ENCODE results near the gene PLA2G4B. TPM values are rescaled to one million over a fixed set of nuclear protein-coding genes. Genes with fewer than 3 reads are reported as not detected.

Gene PLA2G4B
- total RNA-seq, 2 experiments from 2014 or later, result 21.5 to 26.0 TPM

DNA sequence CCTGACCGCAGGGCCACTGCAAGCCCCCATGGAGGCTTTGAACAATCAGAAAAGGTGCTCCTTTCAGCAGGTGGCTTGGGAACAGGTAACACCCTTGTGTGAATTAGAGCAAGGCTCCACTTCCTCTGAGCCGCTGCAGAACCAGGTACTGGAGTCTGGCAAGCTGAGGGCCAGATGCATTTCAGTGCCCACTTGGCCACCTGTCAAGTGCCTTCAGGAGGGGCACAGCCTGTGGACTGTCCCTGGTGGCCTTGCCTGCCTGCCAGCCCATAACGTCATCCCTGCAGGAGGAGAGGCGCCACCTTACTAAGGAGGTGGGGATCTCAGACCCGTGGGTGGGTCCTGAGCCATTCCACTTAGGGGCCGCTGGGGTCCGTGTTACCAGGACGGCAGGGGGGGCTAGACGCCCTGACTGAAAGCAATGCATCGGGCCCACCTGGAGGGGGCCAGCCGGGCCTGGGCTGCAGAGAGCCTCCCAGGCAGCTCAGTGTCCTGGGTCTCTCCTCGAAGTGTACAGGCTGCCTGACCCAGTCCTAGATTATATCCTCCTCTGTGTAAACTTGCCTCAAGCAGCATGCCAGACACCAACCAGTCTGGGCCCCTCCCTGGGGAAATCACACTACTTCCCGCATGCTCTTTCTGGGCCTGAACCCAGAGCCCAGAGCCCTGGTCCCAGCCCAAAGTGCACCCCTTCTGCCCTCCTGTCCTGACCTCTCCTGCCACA lies 39.1 kb downstream of the PLA2G4B start:
- Mint-ChIP-seq H3K4me3 (no peak overlapping the region), H3K36me3 (no peaks in the 10 kb centered on the region), H3K4me1 (no peaks in the 10 kb centered on the region), H3K27me3 (peaks cover 13% of the 10 kb centered on the region), H3K9me3 (no peaks in the 10 kb centered on the region), H3K27ac (no peak overlapping the region)
- ATAC-seq (ENCODE audit: low read depth) (no peak), DNase-seq (no peak)
- POLR2A ChIA-PET, result no interaction called here

DNA sequence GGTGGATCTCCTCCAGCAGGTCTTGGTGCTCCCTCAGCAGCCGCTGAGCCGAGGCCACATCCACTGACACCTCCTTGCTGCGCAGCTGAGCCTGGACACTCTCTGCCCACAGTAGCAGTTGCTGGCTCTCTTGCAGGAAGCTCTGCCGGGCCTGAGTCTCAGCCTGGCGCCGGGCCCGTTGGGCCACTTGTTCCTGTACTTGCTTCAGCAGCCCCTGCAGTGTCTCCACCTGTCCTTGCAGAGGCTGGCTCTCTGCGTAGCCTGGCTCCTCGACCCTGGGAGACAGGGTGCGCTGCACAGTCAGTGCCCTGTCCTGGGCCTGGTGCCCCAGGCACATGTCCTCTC lies 39.7 kb downstream of the PLA2G4B start:
- H3K27ac Mint-ChIP-seq, result no peak overlapping the region

DNA sequence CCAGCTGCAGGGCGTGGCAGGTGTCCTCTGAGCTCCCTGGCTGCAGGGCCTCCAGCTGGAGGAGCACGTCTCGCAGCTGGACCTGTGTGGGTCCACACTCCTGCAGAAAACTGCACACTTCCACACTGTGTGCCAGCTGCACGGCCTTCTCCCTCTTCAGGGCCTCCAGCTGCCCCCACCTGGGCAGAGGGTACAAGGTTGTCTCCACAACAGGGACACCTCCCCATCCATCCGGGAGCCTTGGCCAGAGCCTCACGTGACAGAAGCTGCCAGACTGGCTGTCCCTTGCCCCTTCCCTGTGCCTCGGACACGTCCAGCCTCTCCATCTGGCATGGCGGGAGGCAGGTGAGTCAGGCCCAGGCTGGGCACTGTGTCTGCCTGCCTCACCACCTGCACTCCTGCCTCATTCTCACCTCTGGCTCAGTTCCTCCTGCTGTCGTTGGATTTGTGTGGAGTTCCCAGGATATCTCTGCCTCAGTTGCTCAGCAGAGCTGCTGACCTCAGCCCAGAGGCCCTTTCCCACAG lies 40.7 kb downstream of the PLA2G4B start:
- Mint-ChIP-seq H3K36me3 (no peaks in the 10 kb centered on the region), H3K4me1 (no peaks in the 10 kb centered on the region), H3K27ac (no peak overlapping the region), H3K27me3 (peaks cover 13% of the 10 kb centered on the region), H3K4me3 (no peak overlapping the region), H3K9me3 (no peaks in the 10 kb centered on the region)
- POLR2A ChIA-PET, result interaction anchor here (1.2 kb wide), 1 partner anchor 15 kb away, joined by 3 read pairs; no protein-coding TSS in a partner anchor
- no peak for ATAC-seq (ENCODE audit: low read depth)
- no peak for DNase-seq

More for the DNA sequence above, 39.7 kb downstream of the PLA2G4B start:
- H3K36me3 Mint-ChIP-seq, result no peaks in the 10 kb centered on the region
- no peak overlapping the region for H3K4me3 Mint-ChIP-seq
- H3K9me3 Mint-ChIP-seq, result no peaks in the 10 kb centered on the region
- H3K4me1 Mint-ChIP-seq, result no peaks in the 10 kb centered on the region
- POLR2A ChIA-PET, result no interaction called here
- DNase-seq (no peak), ATAC-seq (ENCODE audit: low read depth) (no peak)
- peaks cover 13% of the 10 kb centered on the region for H3K27me3 Mint-ChIP-seq

- H3K27me3 Mint-ChIP-seq, result peaks cover 13% of the 10 kb centered on the region
- H3K4me3 Mint-ChIP-seq, result no peak overlapping the region
- no peaks in the 10 kb centered on the region for H3K9me3 Mint-ChIP-seq
- H3K4me1 Mint-ChIP-seq, result peaks cover under 1% of the 10 kb centered on the region
- POLR2A ChIA-PET, result interaction anchor here (1.0 to 1.9 kb wide), 5 partner anchors 10 to 49 kb away, joined by 3 to 5 read pairs (median 4); partner anchors contain the start of gene SPTBN5
- no peak overlapping the region for H3K27ac Mint-ChIP-seq
- H3K36me3 Mint-ChIP-seq, result no peaks in the 10 kb centered on the region
- no peak for ATAC-seq (ENCODE audit: low read depth)
- DNase-seq, result no peak
Observed at GRCh38 chr15:41880156-41880877, 41.7 kb downstream of the PLA2G4B start.

GRCh38 chr15:41881086-41881485 lies 42.4 kb downstream of the PLA2G4B start:
- DNase-seq (no peak), ATAC-seq (ENCODE audit: low read depth) (no peak)
- no peak overlapping the region for H3K4me3 Mint-ChIP-seq
- H3K27me3 Mint-ChIP-seq, result peaks cover 13% of the 10 kb centered on the region
- POLR2A ChIA-PET, result interaction anchor here (1.0 to 1.9 kb wide), 4 partner anchors 11 to 50 kb away, joined by 3 to 5 read pairs (median 4); partner anchors contain the start of gene SPTBN5
- H3K4me1 Mint-ChIP-seq, result peaks cover 2% of the 10 kb centered on the region
- no peaks in the 10 kb centered on the region for H3K36me3 Mint-ChIP-seq
- H3K27ac Mint-ChIP-seq, result no peak overlapping the region
- H3K9me3 Mint-ChIP-seq, result no peaks in the 10 kb centered on the region

- H3K9me3 Mint-ChIP-seq, result no peaks in the 10 kb centered on the region
- H3K4me1 Mint-ChIP-seq, result peaks cover 2% of the 10 kb centered on the region
- DNase-seq (no peak), ATAC-seq (ENCODE audit: low read depth) (no peak)
- peaks cover 13% of the 10 kb centered on the region for H3K27me3 Mint-ChIP-seq
- H3K4me3 Mint-ChIP-seq, result no peak overlapping the region
- H3K27ac Mint-ChIP-seq, result no peak overlapping the region
- POLR2A ChIA-PET, result interaction anchor here (1.2 to 1.9 kb wide), 3 partner anchors 11 to 50 kb away, joined by 4 to 5 read pairs (median 4); no protein-coding TSS in a partner anchor
- H3K36me3 Mint-ChIP-seq, result no peaks in the 10 kb centered on the region
Observed at GRCh38 chr15:41881550-41881919, 42.9 kb downstream of the PLA2G4B start.

DNA sequence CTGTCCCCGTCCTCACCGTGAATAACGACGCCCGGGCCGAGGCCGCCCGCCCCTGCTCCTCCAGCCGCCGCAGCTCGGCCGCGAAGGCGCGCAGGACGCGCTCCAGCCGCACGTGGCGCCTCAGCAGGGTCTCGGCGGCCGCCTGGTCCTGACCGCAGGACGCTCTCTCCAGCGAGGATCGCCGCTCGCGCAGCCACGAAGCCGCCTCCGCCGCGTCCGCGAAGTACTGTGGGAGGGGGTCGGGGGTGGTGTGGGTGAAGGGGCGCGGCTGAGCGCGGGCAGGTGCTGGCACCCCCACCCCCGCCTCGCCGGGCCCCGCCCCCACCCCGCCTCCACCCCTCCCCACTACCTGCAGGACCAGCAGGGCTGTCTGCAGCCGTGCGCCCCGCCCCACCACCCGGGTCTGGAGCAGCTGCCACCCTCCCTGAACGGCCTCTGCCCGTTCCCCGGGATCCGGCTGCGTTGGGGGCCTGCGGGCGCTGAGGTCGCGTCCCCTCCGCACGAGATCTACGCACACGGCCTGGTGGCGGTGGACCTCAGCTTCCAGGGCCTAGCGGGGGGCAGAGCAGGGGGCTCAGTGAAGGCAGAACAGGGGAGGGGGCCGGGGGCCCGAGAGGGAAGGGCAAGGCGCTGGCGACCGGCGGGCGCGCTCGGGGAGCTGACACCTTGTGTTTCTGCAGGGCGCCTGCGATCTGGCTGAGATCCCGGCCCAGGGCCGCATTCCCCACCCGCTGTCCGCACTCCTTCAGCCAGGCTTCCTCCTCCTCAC lies 43.5 kb downstream of the PLA2G4B start:
- no peak for ATAC-seq (ENCODE audit: low read depth)
- H3K4me3 Mint-ChIP-seq, result no peak overlapping the region
- POLR2A ChIA-PET, result interaction anchor here (1.2 to 1.5 kb wide), 2 partner anchors 13 kb away, joined by 4 to 5 read pairs; no protein-coding TSS in a partner anchor

DNA sequence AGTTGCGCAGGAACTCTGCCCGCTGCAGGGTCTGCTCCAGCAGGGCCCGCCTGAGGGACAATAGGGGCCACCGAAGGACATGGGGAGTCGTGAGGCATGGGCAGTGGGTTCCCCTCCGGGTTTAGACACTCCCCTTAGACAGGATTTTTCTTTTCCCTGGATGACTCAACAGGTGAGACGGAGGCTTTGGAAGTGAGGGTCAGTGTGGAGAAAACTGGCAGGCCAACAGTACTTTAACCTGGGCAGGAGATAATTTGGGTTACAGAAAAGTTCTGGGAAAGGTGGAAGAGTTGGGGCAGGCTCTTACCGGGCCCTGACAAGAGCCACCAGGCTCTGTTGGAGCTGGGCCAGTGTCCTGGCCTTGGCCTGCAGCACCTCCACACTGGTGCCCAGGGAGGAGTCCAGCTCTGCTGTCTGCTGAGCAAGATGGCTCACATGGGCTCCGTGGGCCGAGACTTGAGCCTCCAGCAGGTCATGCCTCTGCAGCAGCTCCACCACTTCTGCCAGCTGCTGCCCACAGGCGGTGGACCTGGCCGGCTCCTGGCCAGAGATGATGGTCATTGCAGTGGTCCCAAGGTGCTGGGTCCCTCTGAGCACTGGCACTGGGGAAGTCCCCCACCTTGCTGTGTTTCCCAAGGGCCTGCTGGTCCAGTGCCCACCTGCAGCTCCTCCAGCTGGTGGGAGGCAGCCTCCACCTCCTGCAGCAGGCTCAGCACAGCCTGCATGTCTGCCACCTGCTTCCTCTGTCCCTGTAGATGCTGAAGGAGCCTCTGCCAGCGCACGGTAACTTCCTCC lies 44.2 kb downstream of the PLA2G4B start:
- POLR2A ChIA-PET, result interaction anchor here (1.2 kb wide), 1 partner anchor 12 kb away, joined by 4 read pairs; no protein-coding TSS in a partner anchor
- H3K36me3 Mint-ChIP-seq, result no peaks in the 10 kb centered on the region
- H3K27ac Mint-ChIP-seq, result no peak overlapping the region
- no peaks in the 10 kb centered on the region for H3K9me3 Mint-ChIP-seq
- H3K27me3 Mint-ChIP-seq, result peaks cover 13% of the 10 kb centered on the region
- no peak overlapping the region for H3K4me3 Mint-ChIP-seq
- DNase-seq, result no peak
- peaks cover 2% of the 10 kb centered on the region for H3K4me1 Mint-ChIP-seq
- no peak for ATAC-seq (ENCODE audit: low read depth)

More for the DNA sequence above, 43.5 kb downstream of the PLA2G4B start:
- DNase-seq, result no peak
- Mint-ChIP-seq H3K9me3 (no peaks in the 10 kb centered on the region), H3K27me3 (peaks cover 13% of the 10 kb centered on the region), H3K4me1 (peaks cover 2% of the 10 kb centered on the region), H3K27ac (no peak overlapping the region), H3K36me3 (no peaks in the 10 kb centered on the region)

DNA sequence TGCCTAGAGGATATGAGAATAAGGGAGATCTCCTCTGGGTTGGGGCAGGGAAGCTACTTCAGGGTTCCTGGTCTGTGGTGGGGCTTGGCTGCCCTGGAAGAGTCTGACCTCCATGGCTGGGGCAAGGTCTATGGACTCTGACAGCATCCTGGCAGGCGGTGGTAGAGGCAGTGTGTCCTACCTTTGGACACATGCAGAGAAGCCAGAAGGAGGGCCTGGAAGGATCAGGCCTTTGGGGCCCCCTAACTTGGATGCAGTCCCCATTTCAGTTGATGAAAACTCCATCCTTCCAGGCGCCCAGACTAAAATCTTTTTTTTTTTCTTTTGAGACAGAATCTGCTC lies 44.8 kb downstream of the PLA2G4B start:
- POLR2A ChIA-PET, result interaction anchor here (1.2 kb wide), 1 partner anchor 11 kb away, joined by 4 read pairs; no protein-coding TSS in a partner anchor
- peaks cover 13% of the 10 kb centered on the region for H3K27me3 Mint-ChIP-seq
- H3K4me1 Mint-ChIP-seq, result peaks cover 4% of the 10 kb centered on the region
- no peaks in the 10 kb centered on the region for H3K9me3 Mint-ChIP-seq
- no peak for ATAC-seq (ENCODE audit: low read depth)
- no peak overlapping the region for H3K27ac Mint-ChIP-seq
- H3K4me3 Mint-ChIP-seq, result no peak overlapping the region
- no peak for DNase-seq
- H3K36me3 Mint-ChIP-seq, result no peaks in the 10 kb centered on the region

DNA sequence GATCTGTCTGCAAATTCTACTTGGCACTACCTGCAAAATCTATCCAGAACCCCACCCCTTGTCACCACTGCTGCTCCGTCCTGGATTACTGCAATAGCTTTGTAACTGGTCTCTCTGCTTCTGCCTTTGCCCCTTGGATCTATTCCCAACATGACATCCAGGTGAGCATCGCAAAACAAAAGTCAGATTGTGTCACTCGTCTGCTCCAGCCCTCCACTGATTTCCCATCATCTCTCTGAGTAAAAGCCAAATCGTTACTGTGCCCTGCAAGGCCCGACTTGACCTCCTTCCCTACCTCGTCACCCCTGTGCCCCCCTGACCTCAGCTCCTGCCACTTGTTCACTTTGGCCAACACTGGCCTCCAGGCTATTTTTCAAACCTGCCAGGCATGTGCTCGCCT lies 45.8 kb downstream of the PLA2G4B start:
- POLR2A ChIA-PET, result no interaction called here
- Mint-ChIP-seq H3K27me3 (peaks cover 13% of the 10 kb centered on the region), H3K36me3 (no peaks in the 10 kb centered on the region), H3K27ac (no peak overlapping the region), H3K4me3 (no peak overlapping the region), H3K4me1 (peaks cover 8% of the 10 kb centered on the region), H3K9me3 (no peaks in the 10 kb centered on the region)
- DNase-seq, result no peak
- ATAC-seq (ENCODE audit: low read depth), result no peak

- Mint-ChIP-seq H3K9me3 (no peaks in the 10 kb centered on the region), H3K4me1 (peaks cover 8% of the 10 kb centered on the region), H3K36me3 (no peaks in the 10 kb centered on the region), H3K27ac (peak overlapping the region; percentile 63), H3K27me3 (peaks cover 13% of the 10 kb centered on the region), H3K4me3 (no peak overlapping the region)
- no peak for ATAC-seq (ENCODE audit: low read depth)
- POLR2A ChIA-PET, result interaction anchor here (0.5 to 0.9 kb wide), 2 partner anchors 10 to 74 kb away, joined by 3 read pairs; no protein-coding TSS in a partner anchor
- DNase-seq, result no peak
Observed at GRCh38 chr15:41885321-41885720, 46.7 kb downstream of the PLA2G4B start.

GRCh38 chr15:41885841-41886240 lies 47.2 kb downstream of the PLA2G4B start:
- H3K36me3 Mint-ChIP-seq, result no peaks in the 10 kb centered on the region
- DNase-seq (no peak), ATAC-seq (ENCODE audit: low read depth) (no peak)
- H3K4me1 Mint-ChIP-seq, result peaks cover 8% of the 10 kb centered on the region
- no peak overlapping the region for H3K4me3 Mint-ChIP-seq
- no peak overlapping the region for H3K27ac Mint-ChIP-seq
- POLR2A ChIA-PET, result interaction anchor here (0.5 to 0.9 kb wide), 2 partner anchors 9 to 75 kb away, joined by 3 read pairs; no protein-coding TSS in a partner anchor
- no peaks in the 10 kb centered on the region for H3K9me3 Mint-ChIP-seq
- peaks cover 9% of the 10 kb centered on the region for H3K27me3 Mint-ChIP-seq
